Measurements from ENCODE around the gene RNF213.

Gene RNF213

DNA sequence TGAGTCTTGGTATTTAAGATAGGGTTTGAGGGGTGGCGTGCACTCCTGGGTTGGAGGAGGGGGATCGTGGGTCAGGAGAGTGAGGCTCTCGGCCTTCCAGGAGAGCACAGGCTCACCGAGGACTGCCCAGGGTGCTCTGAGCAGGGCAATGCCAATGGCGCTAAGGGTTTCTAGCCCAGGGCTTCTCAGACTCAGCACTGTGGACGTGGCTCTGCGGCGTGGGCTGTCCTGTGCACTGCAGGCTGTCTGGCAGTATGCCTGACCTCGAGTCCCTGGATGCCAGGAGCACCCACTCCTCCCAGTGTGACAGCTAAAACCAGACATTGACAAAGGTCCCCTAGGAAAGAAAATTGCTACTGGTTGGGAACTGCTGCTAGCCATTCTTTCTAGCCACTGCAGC is 117.1 kb downstream of the RNF213 start:
- TF ChIP-seq, protein P1, sequence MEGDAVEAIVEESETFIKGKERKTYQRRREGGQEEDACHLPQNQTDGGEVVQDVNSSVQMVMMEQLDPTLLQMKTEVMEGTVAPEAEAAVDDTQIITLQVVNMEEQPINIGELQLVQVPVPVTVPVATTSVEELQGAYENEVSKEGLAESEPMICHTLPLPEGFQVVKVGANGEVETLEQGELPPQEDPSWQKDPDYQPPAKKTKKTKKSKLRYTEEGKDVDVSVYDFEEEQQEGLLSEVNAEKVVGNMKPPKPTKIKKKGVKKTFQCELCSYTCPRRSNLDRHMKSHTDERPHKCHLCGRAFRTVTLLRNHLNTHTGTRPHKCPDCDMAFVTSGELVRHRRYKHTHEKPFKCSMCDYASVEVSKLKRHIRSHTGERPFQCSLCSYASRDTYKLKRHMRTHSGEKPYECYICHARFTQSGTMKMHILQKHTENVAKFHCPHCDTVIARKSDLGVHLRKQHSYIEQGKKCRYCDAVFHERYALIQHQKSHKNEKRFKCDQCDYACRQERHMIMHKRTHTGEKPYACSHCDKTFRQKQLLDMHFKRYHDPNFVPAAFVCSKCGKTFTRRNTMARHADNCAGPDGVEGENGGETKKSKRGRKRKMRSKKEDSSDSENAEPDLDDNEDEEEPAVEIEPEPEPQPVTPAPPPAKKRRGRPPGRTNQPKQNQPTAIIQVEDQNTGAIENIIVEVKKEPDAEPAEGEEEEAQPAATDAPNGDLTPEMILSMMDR (conservative IDR thresholded peaks at IDR 0.05; ENCODE audit: low read depth, low read length) = no peak
- no peak overlapping the region for H3K4me3 ChIP-seq (ENCODE audit: low read depth, low read length)
- no peak for DNase-seq (ENCODE audit: low read depth)

DNA sequence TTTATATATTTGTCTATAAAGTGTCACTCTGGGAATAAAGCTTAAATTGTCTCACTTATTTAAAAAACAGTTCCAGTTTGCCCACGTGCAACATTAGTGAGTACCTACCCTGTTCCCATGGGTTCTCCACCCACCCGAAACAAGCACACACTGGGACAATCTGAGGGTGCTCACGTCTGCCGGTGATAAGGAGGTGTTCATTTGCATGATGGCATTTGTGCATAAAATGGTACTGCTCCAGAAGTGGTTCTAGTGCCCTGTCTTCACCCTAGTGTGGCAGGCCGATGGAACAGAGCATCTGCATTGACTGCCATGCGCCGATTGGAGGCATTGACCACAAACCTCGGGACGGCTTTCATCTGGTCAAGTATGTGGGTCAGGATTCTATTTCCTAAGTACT is 118.7 kb downstream of the RNF213 start:
- TF ChIP-seq, protein P1 (conservative IDR thresholded peaks at IDR 0.05; ENCODE audit: low read depth, low read length) = no peak
- H3K4me3 ChIP-seq (ENCODE audit: low read depth, low read length) = no peak overlapping the region
- DNase-seq (ENCODE audit: low read depth) = no peak

DNA sequence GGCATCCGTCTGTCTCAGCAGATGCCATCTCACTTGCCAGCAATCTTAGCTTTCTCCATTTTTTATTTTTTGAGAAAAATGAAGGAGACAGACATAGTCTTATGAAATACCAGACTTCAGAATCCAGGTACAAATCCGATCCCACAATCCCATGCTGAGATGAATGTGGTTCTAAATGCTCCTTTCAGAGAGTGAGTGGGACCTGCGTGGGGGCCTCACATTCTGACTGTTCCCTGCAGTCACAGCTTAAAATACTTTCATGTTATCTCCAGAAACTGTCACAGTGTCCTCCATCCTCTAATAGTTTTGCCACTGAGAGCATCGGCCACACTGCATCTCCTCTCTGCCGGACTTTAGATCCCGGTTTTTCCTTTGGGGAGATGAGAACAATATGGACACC is 119.4 kb downstream of the RNF213 start:
- TF ChIP-seq, protein P1 (conservative IDR thresholded peaks at IDR 0.05; ENCODE audit: low read depth, low read length) = no peak
- no peak overlapping the region for H3K4me3 ChIP-seq (ENCODE audit: low read depth, low read length)
- no peak for DNase-seq (ENCODE audit: low read depth)

DNA sequence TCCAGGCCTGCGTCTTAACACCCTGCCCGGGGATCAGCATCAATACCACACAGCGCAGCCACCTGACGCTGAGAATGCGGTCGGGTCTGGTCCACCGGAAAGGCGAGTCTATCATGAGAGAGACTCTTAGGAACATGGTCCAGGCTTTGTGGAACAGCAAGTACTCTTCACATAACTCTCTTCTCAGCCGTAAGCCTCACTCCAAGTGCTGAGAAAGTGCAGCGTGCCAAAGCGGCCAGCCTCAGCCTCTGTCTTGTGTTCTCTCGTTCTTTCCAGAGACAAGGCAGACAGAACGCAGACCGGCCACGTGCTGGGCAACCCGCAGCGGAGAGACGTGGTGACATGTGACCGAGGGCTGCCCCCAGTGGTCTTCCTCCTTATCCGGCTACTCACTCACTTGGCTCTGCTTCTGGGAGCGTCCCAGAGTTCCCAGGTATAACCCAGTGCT is 119.9 kb downstream of the RNF213 start:
- no peak overlapping the region for H3K4me3 ChIP-seq (ENCODE audit: low read depth, low read length)
- no peak for DNase-seq (ENCODE audit: low read depth)
- TF ChIP-seq, protein P1 (conservative IDR thresholded peaks at IDR 0.05; ENCODE audit: low read depth, low read length) = no peak

DNA sequence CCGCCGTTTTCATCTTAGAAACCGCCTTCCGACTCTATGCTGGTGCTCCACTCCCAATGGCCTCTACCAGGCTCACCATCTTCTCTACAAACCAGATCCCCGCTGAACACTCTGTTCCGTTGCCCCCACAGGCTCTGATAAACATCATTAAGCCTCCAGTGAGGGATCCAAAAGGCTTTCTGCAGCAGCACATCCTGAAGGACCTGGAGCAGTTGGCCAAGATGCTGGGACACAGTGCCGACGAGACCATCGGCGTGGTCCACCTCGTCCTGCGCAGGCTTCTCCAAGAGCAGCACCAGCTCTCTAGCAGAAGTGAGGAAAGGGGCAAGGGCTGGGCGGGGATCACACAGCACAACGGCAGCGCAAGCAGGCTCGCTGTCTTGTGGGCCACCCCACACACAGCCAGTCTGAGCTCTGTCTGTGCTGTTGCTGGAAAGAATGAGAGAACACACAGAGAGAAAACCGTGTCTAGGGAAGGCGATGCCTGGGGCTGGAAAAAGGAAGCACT is 120.8 kb downstream of the RNF213 start:
- no peak for DNase-seq (ENCODE audit: low read depth)
- no peak overlapping the region for H3K4me3 ChIP-seq (ENCODE audit: low read depth, low read length)
- TF ChIP-seq, protein P1 (conservative IDR thresholded peaks at IDR 0.05; ENCODE audit: low read depth, low read length) = no peak

DNA sequence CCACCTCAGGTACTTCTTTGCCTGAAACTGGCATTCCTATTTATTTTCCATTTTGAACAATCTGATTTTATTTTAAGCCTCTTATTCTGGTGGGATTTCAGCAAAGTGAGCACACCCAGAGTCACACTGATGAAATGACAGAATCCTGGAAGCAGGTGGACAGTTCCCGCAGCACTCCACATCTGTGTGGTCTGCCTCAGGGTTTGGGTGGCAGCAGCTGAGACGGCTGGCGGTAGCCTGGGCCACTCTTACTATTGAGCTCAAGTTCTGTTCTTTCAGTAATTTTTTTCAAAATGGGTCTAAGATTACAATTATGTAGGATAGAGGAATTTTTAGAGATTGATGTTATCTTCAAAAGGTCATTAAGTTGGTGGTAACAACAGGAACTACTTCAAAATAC is 121.8 kb downstream of the RNF213 start:
- no peak for DNase-seq (ENCODE audit: low read depth)
- no peak overlapping the region for H3K4me3 ChIP-seq (ENCODE audit: low read depth, low read length)
- TF ChIP-seq, protein P1 (conservative IDR thresholded peaks at IDR 0.05; ENCODE audit: low read depth, low read length) = no peak

DNA sequence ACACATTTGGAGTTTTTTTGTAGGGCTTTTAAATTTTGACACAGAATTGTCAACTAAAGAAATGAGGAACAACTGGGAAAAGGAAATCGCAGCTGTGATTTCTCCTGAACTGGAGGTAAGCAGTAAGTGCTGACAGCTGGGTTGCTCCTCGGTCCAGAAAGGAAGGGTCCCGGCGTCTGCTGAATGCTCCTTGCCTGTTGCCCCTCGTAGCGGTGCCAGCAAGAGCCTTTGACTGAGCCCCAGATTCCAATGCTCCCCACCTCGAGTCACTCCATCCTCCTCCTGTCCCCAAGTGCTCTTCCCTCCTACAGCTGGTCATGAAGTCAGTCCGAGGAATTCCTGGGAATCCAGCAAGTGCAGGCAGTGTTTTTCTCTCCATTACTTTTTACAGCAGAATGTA is 122.3 kb downstream of the RNF213 start:
- H3K4me3 ChIP-seq (ENCODE audit: low read depth, low read length) = no peak overlapping the region
- TF ChIP-seq, protein P1 (conservative IDR thresholded peaks at IDR 0.05; ENCODE audit: low read depth, low read length) = no peak
- DNase-seq (ENCODE audit: low read depth) = no peak
